ENCODE data around the gene PRPF19. TPM values are rescaled to one million over a fixed set of nuclear protein-coding genes. Genes with fewer than 3 reads are reported as not detected.

PRPF19 gene
- total and polyA plus RNA-seq, 10 of the 15 experiments (the other 5 are each of a cell fraction or from before 2014, with no cell fraction given): 8.7 to 170 (median 61.3) TPM

- H3K9ac ChIP-seq (ENCODE audit: control insufficient read depth, insufficient read depth, low read length): no peak overlapping the region
- H4K20me1 ChIP-seq (ENCODE audit: control insufficient read depth, insufficient read depth): no peaks in the 10 kb centered on the region
- 67% methylated on average over 8 of the region's 8 CpGs for WGBS (ENCODE audit: insufficient coverage, insufficient replicate concordance, low lambda C conversion rate, missing lambda C conversion rate)
- intact Hi-C loops (cut with micrococcal nuclease; ENCODE audit: unreplicated experiment) (no loop called here), in situ Hi-C loops (cut with MboI) (no loop called here)
- H3K27me3 ChIP-seq (replicated peaks in 1 of 2; ENCODE audit: control insufficient read depth in 2 of 2, insufficient read depth in 2 of 2, low read length in 1 of 2): no peaks in the 10 kb centered on the region
- DNase-seq (ENCODE audit: low read depth, low spot score) (no peak), ATAC-seq (no peak), FAIRE-seq (no peak)
- no peak overlapping the region for H2AFZ ChIP-seq (ENCODE audit: control insufficient read depth, low read depth, low read length)
- no peak overlapping the region for H3K27ac ChIP-seq (ENCODE audit: control insufficient read depth, insufficient read depth)
- H3K36me3 ChIP-seq (ENCODE audit: control insufficient read depth in 2 of 2, insufficient read depth in 2 of 2, low read length in 1 of 2): peaks cover 6 to 15% of the 10 kb centered on the region in 2 experiments
- ChIA-PET CTCF (no interaction called here), POLR2A (no interaction called here), SMC1A (ENCODE audit: uncharacterized antibody, unreplicated experiment) (interaction anchor here (1.0 kb wide), 1 partner anchor 40 kb away, joined by 3 read pairs; no protein-coding TSS in a partner anchor), RAD21 (ENCODE audit: unreplicated experiment) (interaction anchor here (0.6 kb wide), 1 partner anchor 23 kb away, joined by 3 read pairs; no protein-coding TSS in a partner anchor)
- H3K9me3 ChIP-seq (replicated peaks; ENCODE audit: control insufficient read depth, insufficient read depth, low read length): no peaks in the 10 kb centered on the region
- no peaks in the 10 kb centered on the region for H3K79me2 ChIP-seq (ENCODE audit: control insufficient read depth, insufficient read depth, low read length)
- no peak overlapping the region for H3K4me2 ChIP-seq (ENCODE audit: control insufficient read depth, insufficient read depth)
- no TSS peak for BruUV-seq (replicated peaks)
- H3K4me3 ChIP-seq: no peak overlapping the region
- 0 out of 2 replicates have a peak, but pooled peaks cover 3% of the 10 kb centered on the region for H3K4me1 ChIP-seq (ENCODE audit: control insufficient read depth, insufficient read depth, low read length)
- no peak for TF ChIP-seq CREB1 (IDR thresholded peaks at IDR 0.05; ENCODE audit: low read depth)
- no peak for TF ChIP-seq DPF2 (IDR thresholded peaks at IDR 0.05)
Observed at GRCh38 chr11:60854140-60854846, 52.1 kb downstream of the PRPF19 start.

- POLR2A ChIA-PET: no interaction called here
- Histone ChIP-seq H3K4me2 (ENCODE audit: control insufficient read depth, insufficient read depth) (no peak overlapping the region), H2AFZ (ENCODE audit: control insufficient read depth, low read depth, low read length) (no peak overlapping the region), H3K79me2 (ENCODE audit: control insufficient read depth, insufficient read depth, low read length) (no peaks in the 10 kb centered on the region), H3K9ac (ENCODE audit: control insufficient read depth, insufficient read depth, low read length) (no peak overlapping the region), H3K27me3 (replicated peaks in 1 of 2; ENCODE audit: control insufficient read depth in 2 of 2, insufficient read depth in 2 of 2, low read length in 1 of 2) (no peaks in the 10 kb centered on the region), H3K4me3 (no peak overlapping the region), H3K27ac (ENCODE audit: control insufficient read depth, insufficient read depth) (no peak overlapping the region), H4K20me1 (ENCODE audit: control insufficient read depth, insufficient read depth) (no peaks in the 10 kb centered on the region), H3K36me3 (ENCODE audit: control insufficient read depth in 2 of 2, insufficient read depth in 2 of 2, low read length in 1 of 2) (peaks cover 6 to 22% of the 10 kb centered on the region in 2 experiments), H3K9me3 (replicated peaks; ENCODE audit: control insufficient read depth, insufficient read depth, low read length) (no peaks in the 10 kb centered on the region), H3K4me1 (ENCODE audit: control insufficient read depth, insufficient read depth, low read length) (no peaks in the 10 kb centered on the region)
- RAD21 ChIA-PET (ENCODE audit: unreplicated experiment): interaction anchor here (0.6 kb wide), 1 partner anchor 22 kb away, joined by 3 read pairs; no protein-coding TSS in a partner anchor
- WGBS (ENCODE audit: insufficient coverage, insufficient replicate concordance, low lambda C conversion rate, missing lambda C conversion rate): 99% methylated on average over 67 of the region's 68 CpGs
- CTCF ChIA-PET: no interaction called here
- intact Hi-C loops (cut with micrococcal nuclease; ENCODE audit: unreplicated experiment): no loop called here
- no peak for TF ChIP-seq SMAD5 (IDR thresholded peaks at IDR 0.05; ENCODE audit: low read depth)
- TF ChIP-seq RAD51 (IDR thresholded peaks at IDR 0.05): no peak
- no peak for TF ChIP-seq RCOR1 (conservative IDR thresholded peaks at IDR 0.05; ENCODE audit: low read depth, low read length)
- no peak for TF ChIP-seq ZNF207 (IDR thresholded peaks at IDR 0.05; ENCODE audit: borderline replicate concordance)
- no peak for TF ChIP-seq PKNOX1 (IDR thresholded peaks at IDR 0.05)
- TF ChIP-seq SUPT20H (IDR thresholded peaks at IDR 0.05; ENCODE audit: borderline replicate concordance, control insufficient read depth, low read depth, low read length): no peak
- SMC1A ChIA-PET (ENCODE audit: uncharacterized antibody, unreplicated experiment): no interaction called here
- ATAC-seq (no peak), DNase-seq (ENCODE audit: low read depth, low spot score) (no peak), FAIRE-seq (no peak)
- in situ Hi-C loops (cut with MboI): no loop called here
- BruUV-seq (replicated peaks): no TSS peak
Observed at GRCh38 chr11:60852982-60853950, 53.1 kb downstream of the PRPF19 start.

Data from GM12878 (cell line).